GM21447 (cell line): ENCODE data around the gene LUC7L3.
"Not testable (repeated sequence)": the region's sequence is repeated elsewhere in the genome, so short reads cannot be mapped to it uniquely, and the experiment has no call there.

Source experiments
- ATAC-seq: cut with Tn5 transposase; IDR thresholded peaks from one replicate; pipeline ENCODE4 v1.9.1; 2021; ENCODE audit not compliant: unreplicated experiment

LUC7L3 gene

DNA sequence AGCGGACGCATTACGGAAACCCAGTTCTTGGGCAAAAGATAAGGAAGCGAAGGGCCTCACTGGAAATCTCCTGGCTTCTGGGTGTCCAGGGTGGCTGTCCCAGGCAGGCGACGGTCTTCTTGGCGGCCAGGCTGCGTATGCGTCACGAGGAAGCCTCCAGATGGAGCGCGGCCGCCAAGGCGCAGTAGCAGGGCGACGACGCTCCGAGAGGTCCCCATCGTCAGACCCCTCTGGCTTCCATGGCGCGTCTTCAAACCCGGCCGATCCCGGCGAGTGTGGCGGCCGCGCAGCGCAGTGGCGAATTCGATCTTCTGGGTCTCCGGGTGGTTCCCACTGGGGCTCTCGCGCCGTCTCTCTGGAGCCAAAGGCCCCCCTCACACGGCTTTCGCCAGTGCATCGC lies 61.8 kb downstream of the LUC7L3 start:
- no peak for ATAC-seq

DNA sequence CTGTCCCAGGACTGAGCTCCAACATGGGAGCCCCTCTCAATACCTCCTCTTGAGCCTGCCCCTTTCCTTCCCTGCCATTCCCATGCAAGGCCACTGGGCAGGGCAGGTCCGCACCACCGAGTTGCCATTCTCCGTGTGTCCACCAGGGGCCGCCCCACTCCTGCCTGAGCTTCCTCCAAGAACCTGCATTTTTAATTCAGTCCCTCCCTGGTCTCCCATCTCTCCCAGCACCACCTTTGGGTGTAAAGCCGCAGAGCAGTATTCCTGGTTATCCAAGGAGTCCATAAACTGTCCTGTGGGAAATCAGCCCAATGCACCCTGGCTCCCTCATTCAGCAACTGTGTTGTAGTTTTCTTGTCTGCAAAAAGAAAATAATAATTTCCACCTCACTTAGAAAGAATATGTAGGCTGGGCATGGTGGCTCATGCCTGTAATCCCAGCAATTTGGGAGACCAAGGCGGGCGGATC lies 63.8 kb downstream of the LUC7L3 start:
- ATAC-seq = no peak

DNA sequence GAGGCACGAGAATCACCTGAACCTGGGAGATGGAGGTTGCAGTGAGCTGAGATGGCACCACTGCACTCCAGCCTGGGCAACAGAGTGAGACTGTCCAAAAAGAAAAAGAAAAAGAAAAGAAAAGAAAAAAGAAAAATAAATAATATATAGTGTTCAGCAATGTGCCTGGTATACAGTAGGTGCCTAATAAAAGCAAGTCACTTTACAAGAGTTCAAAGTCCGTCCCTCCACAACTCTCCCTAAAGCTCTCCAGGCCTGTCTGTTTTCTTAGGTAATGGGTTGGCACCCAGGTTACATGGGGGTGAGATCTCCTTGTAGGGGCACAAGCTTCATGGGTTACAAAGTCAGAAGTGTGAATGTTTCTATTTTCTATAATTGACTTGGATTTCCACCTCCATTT lies 64.5 kb downstream of the LUC7L3 start:
- no peak for ATAC-seq

DNA sequence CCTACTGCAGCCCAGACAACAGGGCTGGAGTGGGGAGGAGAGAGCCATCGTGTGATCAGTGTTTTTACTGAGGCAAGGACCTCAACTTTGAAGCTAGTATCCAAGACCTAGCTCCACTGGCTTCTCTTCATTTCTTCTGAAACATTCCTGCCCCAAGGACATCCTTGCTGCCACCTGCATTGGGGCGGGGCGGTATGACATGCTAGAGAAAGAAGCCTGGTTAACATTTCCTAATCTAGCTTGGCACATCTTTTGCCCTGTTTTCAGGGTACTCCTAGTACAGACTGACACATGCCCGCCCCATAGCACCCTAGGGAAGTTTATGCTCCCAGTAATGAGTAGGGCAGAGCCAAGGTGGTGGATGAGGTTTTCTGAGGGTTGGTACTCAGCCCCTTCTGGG lies 65.7 kb downstream of the LUC7L3 start:
- ATAC-seq = no peak

DNA sequence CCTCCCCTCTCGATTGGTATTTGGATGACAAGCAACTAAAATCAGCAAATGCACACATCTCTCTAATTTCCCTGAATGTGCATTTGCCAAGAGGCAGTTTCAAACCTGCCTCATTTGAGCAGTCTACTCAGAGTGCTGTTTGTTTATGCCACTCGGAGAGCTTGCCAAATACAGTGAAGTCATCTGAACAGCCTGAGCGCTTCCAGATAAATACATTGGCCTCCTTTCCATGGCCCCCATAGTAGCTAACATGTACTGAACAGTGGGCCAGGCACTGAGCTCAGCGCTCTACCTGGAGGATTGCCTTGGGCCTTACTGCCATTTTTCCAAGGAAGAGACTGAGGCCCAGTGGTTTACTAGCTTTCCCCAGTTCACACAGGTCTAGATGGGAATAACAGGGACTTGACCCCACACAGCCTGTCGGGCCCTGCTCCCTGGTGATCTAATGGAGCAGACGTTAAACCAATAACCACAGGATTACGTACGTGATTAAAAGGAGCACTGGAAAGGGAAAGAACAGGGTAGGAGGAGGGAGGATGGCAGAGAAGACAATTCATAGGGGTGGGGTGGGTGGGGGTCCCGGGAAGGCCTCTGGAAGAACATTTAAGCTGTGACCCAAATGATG lies 66.7 kb downstream of the LUC7L3 start:
- no peak for ATAC-seq

DNA sequence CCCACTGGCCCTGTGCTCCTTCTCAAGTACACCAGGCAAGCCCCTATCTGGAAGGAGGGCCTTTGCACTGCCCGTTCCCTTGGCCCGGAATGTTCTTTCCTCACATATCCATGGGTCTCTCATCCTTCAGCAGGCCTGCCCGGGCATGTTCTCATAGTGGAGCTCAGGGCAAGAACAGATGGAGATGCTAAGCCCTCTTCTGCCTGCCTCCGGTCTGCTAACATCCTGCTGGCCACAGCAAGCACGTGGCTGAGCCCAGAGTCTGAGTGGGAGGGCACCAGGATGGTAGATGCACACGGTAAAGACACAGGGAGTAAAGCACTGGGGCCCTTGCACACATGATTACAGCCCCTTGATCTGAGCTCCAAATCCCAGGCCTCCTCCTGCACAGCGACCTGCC lies 67.7 kb downstream of the LUC7L3 start:
- no peak for ATAC-seq

DNA sequence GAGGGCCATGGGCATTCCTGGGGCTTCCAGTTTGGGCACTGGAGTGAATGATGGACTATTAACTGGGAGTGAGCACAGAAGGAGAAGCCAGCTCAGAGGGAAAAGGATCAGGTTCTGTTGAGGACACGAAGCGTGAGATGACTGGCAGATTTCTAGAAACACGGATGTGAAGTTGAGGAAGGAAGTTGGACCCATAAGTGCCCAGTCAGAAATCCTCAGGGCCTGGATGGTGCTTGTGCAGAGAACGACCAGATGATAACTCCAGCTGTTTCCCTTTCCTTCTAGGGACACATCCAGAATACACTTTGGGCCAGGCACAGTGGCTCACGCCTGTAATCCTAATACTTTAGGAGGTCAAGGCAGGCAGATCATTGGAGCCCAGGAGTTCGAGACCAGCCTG lies 71.2 kb downstream of the LUC7L3 start:
- ATAC-seq = no peak

DNA sequence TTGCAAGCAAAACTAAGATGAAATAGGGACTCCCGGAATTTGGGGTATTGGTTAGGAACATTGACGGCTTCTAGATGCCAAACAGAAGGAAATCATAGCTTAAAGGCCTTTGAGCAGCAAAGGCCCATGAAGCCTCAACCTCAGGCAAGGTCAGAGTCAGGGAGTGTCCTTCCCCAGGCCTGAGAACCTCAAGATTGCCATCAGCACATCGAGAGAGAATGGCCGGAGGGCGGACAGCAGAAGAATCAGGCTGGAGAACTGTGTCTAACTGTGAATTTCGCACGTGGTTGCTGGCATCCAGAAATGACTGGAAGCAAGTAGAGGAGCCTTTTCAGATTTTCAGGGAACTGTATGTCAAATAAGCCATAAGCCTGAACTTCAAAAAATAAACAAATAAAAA lies 72.7 kb downstream of the LUC7L3 start:
- ATAC-seq = no peak

DNA sequence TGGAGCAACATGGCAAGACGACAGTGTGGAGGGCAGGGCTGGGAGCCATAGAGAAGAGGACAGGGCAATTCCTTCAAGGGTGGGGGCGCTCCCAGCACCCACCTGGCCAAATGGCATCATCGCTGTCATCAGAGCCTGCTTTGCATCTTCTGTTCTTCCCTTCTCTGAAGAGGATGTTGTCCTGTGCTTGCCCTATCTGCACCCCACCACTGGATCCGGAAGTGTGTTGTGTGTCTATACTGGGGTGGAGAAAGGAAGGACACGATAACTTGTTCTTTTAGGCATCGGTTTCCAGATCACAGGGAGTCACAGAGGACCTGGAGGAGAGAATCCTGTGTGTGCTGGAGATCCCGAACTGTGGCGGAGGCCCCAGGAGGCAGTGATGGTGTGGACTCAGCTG lies 73.6 kb downstream of the LUC7L3 start:
- no peak for ATAC-seq

DNA sequence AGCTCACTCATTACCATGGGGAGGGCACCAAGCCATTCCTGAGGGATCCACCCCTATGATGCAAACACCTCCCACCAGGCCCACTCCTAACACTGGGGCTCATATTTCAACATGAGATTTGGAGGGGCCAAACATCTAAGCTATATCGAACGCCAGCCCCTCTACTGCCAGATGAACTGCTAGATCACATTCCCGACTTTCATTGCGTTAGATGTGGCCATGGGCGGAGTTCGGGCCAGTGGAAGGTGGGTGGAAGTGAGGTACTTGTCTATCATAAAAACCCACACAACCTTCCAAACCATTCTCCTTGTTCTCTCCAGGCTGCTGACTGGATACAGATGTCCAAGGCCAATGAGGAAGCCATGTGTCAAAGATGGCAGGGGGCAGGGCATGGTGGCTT lies 75.0 kb downstream of the LUC7L3 start:
- ATAC-seq = no peak

DNA sequence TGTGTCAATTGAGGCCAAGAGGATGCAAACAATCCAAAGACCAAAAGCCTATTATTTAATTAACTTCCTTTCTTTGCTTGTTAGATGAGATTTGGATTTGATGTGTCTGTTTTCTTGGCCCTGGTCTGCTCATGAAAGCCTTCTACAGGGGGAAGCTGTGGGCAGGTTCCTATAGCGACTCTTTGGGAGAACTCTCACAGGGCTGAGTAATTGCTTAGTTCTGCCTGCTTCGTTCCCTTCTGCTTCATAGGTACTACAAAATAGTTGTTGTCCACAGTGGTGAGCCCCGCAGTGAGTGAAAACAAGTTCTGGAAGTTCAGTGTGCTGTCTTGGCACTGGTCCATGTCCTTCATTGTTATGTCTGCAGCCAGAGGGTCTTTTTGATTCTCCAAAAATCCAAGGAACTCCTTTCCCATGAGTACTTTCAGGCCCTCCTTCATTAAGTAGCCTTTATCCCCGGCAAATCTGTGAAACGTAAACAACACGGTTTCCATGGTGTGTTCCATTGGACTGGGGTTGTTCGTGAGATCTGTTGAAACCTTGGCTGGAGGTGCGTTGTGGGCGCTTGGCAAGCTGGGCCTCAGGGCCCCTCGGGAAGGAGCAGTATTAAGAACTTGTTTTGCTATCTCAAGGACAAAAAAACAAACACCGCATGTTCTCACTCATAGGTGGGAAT lies 77.9 kb downstream of the LUC7L3 start:
- ATAC-seq = no peak

DNA sequence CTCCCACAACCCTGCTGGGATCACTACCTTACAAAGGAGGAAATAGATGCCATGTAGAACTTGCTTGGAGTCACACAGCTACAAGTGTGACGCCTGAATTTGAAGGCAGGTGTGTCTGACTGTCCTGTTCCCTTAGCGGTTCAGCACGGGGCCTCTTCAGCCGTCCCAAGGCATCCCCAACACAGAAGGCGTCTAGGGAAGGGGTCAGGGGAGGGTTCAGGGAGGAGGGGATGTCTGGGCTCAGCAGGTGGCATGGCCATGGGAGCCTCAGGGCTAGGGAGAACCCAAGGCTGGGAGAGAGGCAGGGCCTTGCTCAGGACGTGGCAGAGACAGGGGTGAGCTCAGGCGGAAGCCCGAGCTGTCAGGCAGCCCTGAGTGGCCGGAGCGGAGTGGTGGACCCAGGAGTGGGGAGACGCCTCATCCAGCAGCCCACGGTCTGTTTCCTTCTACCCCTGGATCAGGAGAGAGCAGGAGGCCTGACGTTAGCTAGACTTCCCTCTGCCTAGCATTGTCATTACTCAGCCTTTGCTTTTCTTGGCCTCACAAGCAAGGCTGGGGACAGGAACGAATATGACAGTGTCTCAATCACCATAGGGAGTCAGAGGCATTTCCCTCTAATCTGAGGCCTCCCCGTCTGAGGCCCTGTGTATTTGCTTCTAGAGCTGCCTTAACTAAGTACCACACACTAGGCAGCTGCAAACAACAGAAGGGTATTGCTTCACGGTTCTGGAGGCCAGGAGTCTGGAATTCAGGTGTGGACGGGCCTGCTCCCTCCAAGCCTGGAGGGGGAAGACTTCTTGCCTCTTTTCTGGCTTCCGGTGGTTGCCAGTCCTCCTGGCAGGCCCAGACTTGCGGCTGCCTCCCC lies 79.3 kb downstream of the LUC7L3 start:
- ATAC-seq = no peak

DNA sequence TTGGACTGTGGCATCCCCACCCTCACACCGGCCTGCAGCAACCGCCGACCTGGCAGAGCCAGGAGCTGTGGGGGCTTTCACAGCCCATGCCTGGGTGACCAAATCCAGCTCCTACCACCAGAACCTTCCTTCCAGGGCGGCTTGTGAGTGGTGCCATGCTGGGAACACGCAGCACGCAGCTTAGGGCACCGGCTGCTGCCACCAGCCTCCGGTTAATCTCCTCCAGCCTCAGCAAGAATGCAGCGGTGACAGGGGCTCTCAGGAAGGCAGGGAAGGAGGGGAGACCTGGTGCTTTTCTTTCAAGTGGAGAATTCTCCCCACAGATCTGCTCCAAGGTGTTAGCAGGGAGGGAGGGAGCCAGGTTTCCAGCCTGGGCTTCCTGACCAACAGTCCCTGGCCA lies 80.2 kb downstream of the LUC7L3 start:
- no peak for ATAC-seq

DNA sequence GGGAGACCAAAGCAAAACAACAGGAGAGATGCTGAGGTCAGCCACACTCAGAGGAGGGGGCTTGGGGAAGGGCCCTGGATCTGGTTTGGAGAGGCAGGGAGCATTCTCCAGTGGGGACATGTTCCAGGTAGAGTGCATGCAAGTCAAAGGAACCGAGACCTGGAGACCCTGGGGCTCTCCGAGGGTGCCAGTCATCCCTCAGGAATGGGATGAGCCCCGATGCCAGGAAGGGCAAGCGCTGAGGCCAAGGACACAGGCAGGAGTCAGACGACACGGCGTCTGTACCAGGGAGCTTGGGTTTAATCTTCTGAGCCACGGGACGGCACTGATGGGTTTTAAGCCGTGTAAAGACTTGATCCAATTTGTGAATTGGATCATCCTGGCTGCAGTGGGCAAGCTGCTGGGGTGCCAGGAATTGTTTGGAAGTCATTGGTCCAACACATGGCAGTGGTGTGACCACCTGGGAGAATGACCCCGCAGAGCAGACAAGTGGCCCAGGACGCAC lies 80.8 kb downstream of the LUC7L3 start:
- no peak for ATAC-seq

DNA sequence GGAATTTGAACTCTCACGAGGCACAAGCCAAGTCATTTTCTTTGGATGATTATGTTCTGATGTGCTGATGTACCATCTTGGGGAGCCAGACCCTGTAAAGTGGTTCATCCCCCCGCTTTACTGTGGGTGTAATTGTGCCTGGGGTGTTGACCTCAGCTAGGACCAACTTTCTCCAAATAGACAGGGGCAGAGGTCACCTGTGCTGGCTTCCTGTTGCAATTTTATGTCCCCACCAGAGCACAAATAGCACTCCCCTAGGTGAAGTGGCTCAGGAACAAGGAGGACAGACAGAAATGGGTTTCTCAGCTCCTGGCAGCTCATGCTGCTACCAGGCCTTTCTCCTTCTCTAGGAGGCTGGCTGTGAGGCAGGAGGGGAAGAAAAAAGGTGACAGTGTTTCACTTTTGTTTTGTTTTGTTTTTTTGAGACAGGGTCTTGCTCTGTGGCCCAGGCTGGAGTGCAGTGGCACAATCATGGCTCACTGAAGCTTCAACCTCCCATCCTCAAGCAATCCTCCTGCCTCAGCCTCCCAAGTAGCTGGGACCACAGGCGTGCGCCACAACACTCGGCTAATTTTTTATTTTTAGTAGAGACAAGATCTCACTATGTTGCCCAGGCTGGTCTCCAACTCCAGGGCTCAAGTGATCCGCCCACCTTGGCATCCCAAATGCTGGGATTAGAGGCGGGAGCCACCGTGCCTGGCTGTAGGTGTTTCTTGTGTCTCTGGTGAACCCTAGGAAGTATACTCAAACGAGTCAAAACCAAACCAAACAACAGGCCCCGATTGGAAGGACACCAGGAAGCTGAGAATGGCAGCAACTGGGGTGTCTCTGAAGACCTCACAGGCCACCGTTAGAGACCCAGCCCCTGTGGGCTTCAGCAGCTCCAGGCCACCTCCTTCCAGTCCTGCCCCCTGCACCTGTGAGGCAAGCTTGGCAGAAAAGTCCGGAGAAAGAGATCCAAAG lies 83.5 kb downstream of the LUC7L3 start:
- no peak for ATAC-seq

DNA sequence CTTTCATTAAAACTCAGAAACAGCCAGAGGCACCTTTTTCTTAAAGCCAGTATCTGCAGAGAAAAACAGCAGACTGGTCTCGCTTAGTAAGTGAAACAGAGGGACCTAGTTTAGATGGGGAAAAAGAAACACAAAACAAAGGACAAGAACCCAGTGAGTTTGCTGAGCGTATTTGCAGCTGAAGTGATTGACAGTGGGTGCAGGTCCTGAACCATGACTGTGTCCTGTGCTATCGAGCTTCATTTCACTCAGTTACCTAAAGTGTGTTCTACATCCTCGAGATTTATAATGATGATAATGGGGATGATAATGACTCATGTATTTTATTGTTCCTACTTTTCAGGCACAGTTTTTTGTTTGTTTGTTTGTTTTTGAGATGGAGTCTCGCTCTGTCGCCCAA lies 84.3 kb downstream of the LUC7L3 start:
- no peak for ATAC-seq

DNA sequence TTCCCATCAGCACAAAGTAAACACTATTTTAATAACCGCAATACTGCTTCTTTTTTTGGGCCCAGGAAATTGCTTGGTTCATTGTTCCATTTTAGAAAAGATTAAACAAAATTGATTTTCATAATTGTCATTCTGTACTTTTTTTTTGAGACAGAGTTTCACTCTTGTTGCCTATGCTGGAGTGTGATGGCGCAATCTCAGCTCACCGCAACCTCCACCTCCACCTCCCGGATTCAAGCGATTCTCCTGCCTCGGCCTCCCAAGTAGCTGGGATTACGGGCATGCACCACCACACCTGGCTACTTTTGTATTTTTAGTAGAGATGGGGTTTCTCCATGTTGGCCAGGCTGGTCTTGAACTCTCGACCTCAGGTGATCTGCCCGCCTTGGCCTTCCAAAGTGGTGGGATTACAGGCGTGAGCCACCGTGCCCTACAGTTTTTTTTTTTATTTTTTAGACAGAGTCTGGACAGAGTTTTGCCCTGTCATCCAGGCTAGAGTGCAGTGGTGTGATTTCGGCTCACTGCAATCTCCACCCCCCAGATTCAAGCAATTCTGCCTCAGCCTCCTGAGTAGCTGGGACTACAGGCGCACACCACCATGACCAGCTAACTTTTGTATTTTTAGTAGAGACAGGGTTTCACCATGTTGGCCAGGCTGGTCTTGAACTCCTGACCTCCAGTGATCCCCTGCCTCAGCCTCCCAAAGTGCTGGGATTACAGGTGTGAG lies 85.5 kb downstream of the LUC7L3 start:
- not testable (repeated sequence) for ATAC-seq

DNA sequence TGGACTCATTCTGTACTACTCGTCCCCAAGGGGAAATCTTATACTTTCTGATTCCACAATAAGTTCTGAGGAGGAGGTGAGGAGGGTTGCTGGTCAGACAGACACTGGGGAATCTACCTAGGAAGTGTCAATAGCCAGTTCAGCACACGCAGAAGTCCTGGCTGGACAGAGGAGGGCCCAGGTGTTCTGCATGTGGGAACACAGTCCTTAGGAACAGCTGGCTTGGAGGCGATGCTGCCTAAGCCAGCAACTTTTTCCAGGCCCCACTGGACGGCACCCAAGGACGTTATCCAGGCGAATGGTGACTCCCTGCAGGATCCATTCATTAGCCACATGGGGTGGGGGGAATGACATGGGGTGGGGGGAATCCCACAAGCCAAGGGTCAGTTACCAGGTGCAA lies 86.1 kb downstream of the LUC7L3 start:
- ATAC-seq = no peak
